HepG2 (cell line): ENCODE measurements around the gene UBE2C. TPM values are rescaled to one million over a fixed set of nuclear protein-coding genes. Genes with fewer than 3 reads are reported as not detected.
A peak's percentile ranks its signal among the peaks of the same experiment; 100 is the strongest.

Source experiments
- ATAC-seq: fragments of 200-7000 bp; cut with Tn5 transposase; 3 replicates; pipeline ENCODE4 v1.9.1; 2020; ENCODE audit warnings: mild to moderate bottlenecking, moderate library complexity
- BruUV-seq: library from RNA; stranded (reverse); fragments of 400-500 nt; replicated peaks from 2 replicates; lab custom pipeline; 2021; lab: Mats Ljungman, UMichigan
- CTCF ChIA-PET: fragments of 300-600 bp; formaldehyde crosslinking; extraction: SDS; loops from one replicate; lab custom pipeline; 2021; ENCODE audit warnings: low total read pairs, inconsistent platforms, low intra/inter-chr PET ratio; lab: Yijun Ruan, JAX
- POLR2A ChIA-PET: fragments of 350-600 bp; sonication (Branson Sonifier 250); formaldehyde crosslinking; loops from one replicate; lab custom pipeline; 2020; ENCODE audit warnings: antibody characterized with exemption, inconsistent platforms; lab: Yijun Ruan, JAX
- DNase-seq: peaks from one replicate; pipeline ENCODE4 v3.0.0-alpha.2; 2015; ENCODE audit warnings: low spot score
- FAIRE-seq: peaks from 3 replicates; lab custom pipeline; 2011; peaks lifted over from hg19 to GRCh38; lab: Jason Lieb, UNC
- H2AFZ ChIP-seq: one replicate; pipeline ENCODE4 v1.6.1; 2011; ENCODE audit warnings: low read length, inconsistent platforms
- H3K27ac ChIP-seq: fragments of 300-600 bp; 3 replicates; pipeline ENCODE4 v1.8.0; 2011; ENCODE audit warnings: mixed run types, mild to moderate bottlenecking, mixed read lengths, low read length, inconsistent platforms; ENCODE audit not compliant: insufficient read depth; ENCODE audit errors: extremely low read length
- H3K27me3 ChIP-seq, 2 experiments: fragments of 200-600 bp in 1 of 2; 2 replicates in 1 of 2; 3 replicates in 1 of 2; pipeline versions ENCODE4 v1.6.0 to v1.8.0; 2011; ENCODE audit warnings: low read length in 2 of 2, mild to moderate bottlenecking in 2 of 2, moderate library complexity in 2 of 2, inconsistent platforms in 1 of 2; ENCODE audit not compliant: insufficient read depth in 2 of 2, control insufficient read depth in 1 of 2
- H3K36me3 ChIP-seq, 2 experiments: fragments of 200-600 bp in 1 of 2; replicated peaks in 1 of 2; 2 replicates in 1 of 2; 3 replicates in 1 of 2; pipeline versions ENCODE4 v1.5.1 to v1.8.0; 2011; ENCODE audit warnings: low read length in 2 of 2, inconsistent platforms in 1 of 2; ENCODE audit not compliant: insufficient read depth in 2 of 2, control insufficient read depth in 1 of 2
- H3K4me1 ChIP-seq: 2 replicates; pipeline ENCODE4 v1.5.1; 2012; ENCODE audit warnings: low read length, inconsistent platforms; ENCODE audit not compliant: insufficient read depth
- H3K4me2 ChIP-seq: 2 replicates; pipeline ENCODE4 v1.6.0; 2011; ENCODE audit warnings: low read depth, low read length, inconsistent platforms
- H3K4me3 ChIP-seq, 3 experiments: fragments of 200-600 bp in 1 of 3; sonication (generic), shearing (Covaris generic) in 1 of 3; replicated peaks in 1 of 3; 2 replicates each; pipeline ENCODE4 v1.5.1; 2011 to 2016; ENCODE audit warnings: low read length in 3 of 3, inconsistent platforms in 2 of 3, low read depth in 2 of 3, mild to moderate bottlenecking in 2 of 3, control low read depth in 1 of 3, mixed read lengths in 1 of 3; ENCODE audit not compliant: insufficient read depth in 1 of 3
- H3K79me2 ChIP-seq: one replicate; pipeline ENCODE4 v1.6.1; 2011; ENCODE audit warnings: low read length, inconsistent platforms; ENCODE audit not compliant: insufficient read depth
- H3K9ac ChIP-seq: 2 replicates; pipeline ENCODE4 v1.6.0; 2011; ENCODE audit warnings: mild to moderate bottlenecking, low read depth, low read length, inconsistent platforms; ENCODE audit not compliant: insufficient read depth
- H3K9me3 ChIP-seq: 2 replicates; pipeline ENCODE4 v1.5.1; 2012; ENCODE audit warnings: mild to moderate bottlenecking, low read length
- H4K20me1 ChIP-seq: 2 replicates; pipeline ENCODE4 v1.6.0; 2011; ENCODE audit warnings: inconsistent platforms, mild to moderate bottlenecking, low read length, moderate library complexity; ENCODE audit not compliant: insufficient read depth
- AGO1 ChIP-seq: fragments of 200-400 bp; formaldehyde crosslinking; IDR thresholded peaks from 2 replicates; pipeline ENCODE4 v1.6.1; 2017; ENCODE audit warnings: mild to moderate bottlenecking, low read depth, low read length, moderate library complexity; ENCODE audit not compliant: poor library complexity, severe bottlenecking
- AGO2 ChIP-seq: fragments of 200-400 bp; formaldehyde crosslinking; optimal IDR thresholded peaks from 2 replicates; pipeline ENCODE3; 2017; ENCODE audit warnings: mild to moderate bottlenecking, low read depth, low read length, moderate library complexity
- BORCS8-MEF2B ChIP-seq: sonication (generic); formaldehyde crosslinking; IDR thresholded peaks from 2 replicates; pipeline ENCODE4 v1.8.0; 2022; ENCODE audit warnings: mild to moderate bottlenecking, missing genetic modification reagents
- HOXD1 ChIP-seq: sonication (generic); formaldehyde crosslinking; IDR thresholded peaks from 2 replicates; pipeline ENCODE4 v1.5.0; 2020; ENCODE audit warnings: missing genetic modification reagents
- NFIB ChIP-seq: sonication (generic); formaldehyde crosslinking; IDR thresholded peaks from 2 replicates; pipeline ENCODE4 v1.9.0; 2021; ENCODE audit warnings: missing genetic modification reagents, mild to moderate bottlenecking, borderline replicate concordance
- POLR2A ChIP-seq, 2 experiments: IDR thresholded peaks; 2 replicates each; pipeline ENCODE4 v1.6.1; 2011; ENCODE audit warnings: low read depth in 2 of 2, low read length in 2 of 2, mild to moderate bottlenecking in 1 of 2, moderate library complexity in 1 of 2; ENCODE audit not compliant: insufficient read depth in 1 of 2
- RBM22 ChIP-seq: fragments of 200-400 bp; formaldehyde crosslinking; optimal IDR thresholded peaks from 2 replicates; pipeline ENCODE3; 2017; ENCODE audit warnings: mild to moderate bottlenecking, low read length, moderate library complexity
- ZKSCAN1 ChIP-seq: fragments of 150-350 bp; IDR thresholded peaks from 2 replicates; pipeline ENCODE4 v1.6.1; 2014; ENCODE audit warnings: low read length
- ZNF44 ChIP-seq: sonication (generic); formaldehyde crosslinking; IDR thresholded peaks from 2 replicates; pipeline ENCODE4 v1.5.1; 2020; ENCODE audit warnings: mild to moderate bottlenecking, missing genetic modification reagents
- ZNF567 ChIP-seq: sonication (generic); formaldehyde crosslinking; IDR thresholded peaks from 2 replicates; pipeline ENCODE4 v1.8.1; 2023; ENCODE audit warnings: mild to moderate bottlenecking, missing genetic modification reagents, borderline replicate concordance
- WGBS: methylation state at CpG from one replicate; pipeline ENCODE4 v1.1.6; 2017; ENCODE audit warnings: low lambda C conversion rate; 5-methylcytosine and 5-hydroxymethylcytosine counted together
- in situ Hi-C: cut with HindIII; loops from 2 replicates; pipeline ENCODE4 v1.10.0; 2017; ENCODE audit warnings: low pct_unique_long_range_greater_than_20kb; ENCODE audit not compliant: extremely low pct_ligation_motif_present
- intact Hi-C: fragments of 100-400 bp; cut with micrococcal nuclease; formaldehyde crosslinking; loops from one replicate; pipeline ENCODE4 v1.10.0; 2022; ENCODE audit not compliant: unreplicated experiment
- polyA plus RNA-seq, 8 experiments: library from polyadenylated mRNA; depleted of rRNA in 3 of 8; stranded (reverse) in 7 of 8; unstranded in 1 of 8; fragments of >200 nt; fragmentation: Illumina TruSeq in 4 of 8; extraction: Trizol in 4 of 8; gene quantifications; 2 replicates each; pipeline versions ENCODE4 v1.2.1 to v1.2.3, GENCODE V29; 2011 to 2016; ENCODE audit warnings: low read depth in 4 of 8, missing spikeins in 1 of 8, mixed read lengths in 1 of 8; ENCODE audit not compliant: insufficient read depth in 1 of 8
- total RNA-seq, 5 experiments: library from RNA; depleted of rRNA; stranded (reverse); fragments of >200 nt; fragmentation: Illumina TruSeq; extraction: Trizol; gene quantifications; 2 replicates each; pipeline ENCODE4 v1.2.3, GENCODE V29; 2016; ENCODE audit warnings: low read depth in 1 of 5
- TF ChIP-seq, protein P1 (sequence below): sonication (generic); formaldehyde crosslinking; IDR thresholded peaks from 2 replicates; pipeline ENCODE4 v1.9.0; 2021; ENCODE audit warnings: missing genetic modification reagents, mild to moderate bottlenecking, borderline replicate concordance
- TF ChIP-seq, protein P2 (sequence below): sonication (generic); formaldehyde crosslinking; IDR thresholded peaks from 2 replicates; pipeline ENCODE4 v1.5.1; 2020; ENCODE audit warnings: mild to moderate bottlenecking, missing genetic modification reagents, moderate library complexity
- TF ChIP-seq, protein P3 (sequence below): sonication (generic); formaldehyde crosslinking; conservative IDR thresholded peaks from 2 replicates; pipeline ENCODE4 v1.8.1; 2023; ENCODE audit warnings: missing genetic modification reagents
- TF ChIP-seq, protein P4 (sequence below): sonication (generic); formaldehyde crosslinking; IDR thresholded peaks from 2 replicates; pipeline ENCODE4 v1.5.0; 2020; ENCODE audit warnings: missing genetic modification reagents, mild to moderate bottlenecking, borderline replicate concordance

The UBE2C gene
- total and polyA plus RNA-seq, 2 of the 13 experiments (the other 11 are each of a cell fraction or from before 2014, with no cell fraction given): 100 to 123 TPM

DNA sequence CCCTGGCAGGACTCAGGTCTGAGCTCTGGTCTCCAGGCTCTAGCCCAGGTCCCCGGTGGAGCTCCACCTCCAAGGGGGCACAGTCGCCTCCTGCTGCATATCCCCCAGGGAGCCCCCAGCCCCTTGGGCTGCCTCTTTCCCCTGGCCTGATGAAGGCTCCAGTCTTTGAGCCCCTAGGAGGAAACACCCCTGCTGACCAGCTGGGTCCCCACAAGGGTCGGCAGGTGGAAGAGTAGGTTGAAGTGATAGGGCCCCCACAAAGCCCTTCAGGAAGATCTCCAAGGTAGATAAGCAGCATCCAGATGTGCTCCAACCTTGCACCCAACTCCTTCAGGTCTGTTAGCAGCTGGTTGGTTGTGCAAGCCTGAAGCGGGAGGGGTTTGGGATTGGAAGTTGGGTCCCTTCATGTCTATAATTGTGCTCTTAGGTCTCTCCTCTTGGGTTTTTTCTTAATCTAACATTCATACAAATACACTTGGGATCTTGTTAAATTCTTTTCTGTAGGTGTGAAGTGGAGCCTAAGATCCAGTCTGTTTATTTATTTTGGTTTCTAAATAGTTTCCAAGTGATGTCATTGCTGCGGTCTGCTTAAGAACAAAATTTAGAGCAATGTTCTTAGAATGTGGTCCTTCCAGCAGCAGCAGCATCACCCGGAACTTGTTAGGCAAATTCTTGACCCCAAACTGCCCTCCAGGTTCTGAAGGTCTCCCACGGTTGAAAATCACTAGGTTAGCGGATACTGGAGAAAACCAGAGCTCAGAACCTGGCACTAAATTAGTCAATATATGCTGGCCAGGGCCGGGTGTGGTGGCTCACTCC lies 5.1 kb downstream of the UBE2C start:
- ChIA-PET CTCF (no interaction called here), POLR2A (interaction anchor here (1.0 to 1.3 kb wide), 3 partner anchors 8 to 116 kb away, joined by 3 to 4 read pairs (median 3); partner anchors contain the start of genes DNTTIP1, PCIF1 and WFDC3)
- Histone ChIP-seq H3K4me2 (no peak overlapping the region), H3K4me3 (no peak overlapping the region), H3K27ac (no peak overlapping the region), H3K4me1 (peaks cover 36% of the 10 kb centered on the region), H3K9ac (no peak overlapping the region), H2AFZ (no peak overlapping the region), H3K79me2 (peaks cover 15% of the 10 kb centered on the region), H3K27me3 (no peaks in the 10 kb centered on the region), H3K9me3 (no peaks in the 10 kb centered on the region), H3K36me3 (peaks cover 4 to 10% of the 10 kb centered on the region in 2 experiments), H4K20me1 (no peaks in the 10 kb centered on the region)
- no peak for DNase-seq
- in situ Hi-C loops (no loop called here), intact Hi-C loops (no loop called here)
- no peak for ATAC-seq
- FAIRE-seq: no peak
- no TSS peak for BruUV-seq
- 83% methylated on average over 9 of the region's 9 CpGs for WGBS
- TF ChIP-seq, protein P1, sequence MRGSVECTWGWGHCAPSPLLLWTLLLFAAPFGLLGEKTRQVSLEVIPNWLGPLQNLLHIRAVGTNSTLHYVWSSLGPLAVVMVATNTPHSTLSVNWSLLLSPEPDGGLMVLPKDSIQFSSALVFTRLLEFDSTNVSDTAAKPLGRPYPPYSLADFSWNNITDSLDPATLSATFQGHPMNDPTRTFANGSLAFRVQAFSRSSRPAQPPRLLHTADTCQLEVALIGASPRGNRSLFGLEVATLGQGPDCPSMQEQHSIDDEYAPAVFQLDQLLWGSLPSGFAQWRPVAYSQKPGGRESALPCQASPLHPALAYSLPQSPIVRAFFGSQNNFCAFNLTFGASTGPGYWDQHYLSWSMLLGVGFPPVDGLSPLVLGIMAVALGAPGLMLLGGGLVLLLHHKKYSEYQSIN: no peak
- TF ChIP-seq RBM22: peak; percentile 54
- TF ChIP-seq BORCS8-MEF2B (CRISPR knock-in tag): no peak
- TF ChIP-seq, protein P2, sequence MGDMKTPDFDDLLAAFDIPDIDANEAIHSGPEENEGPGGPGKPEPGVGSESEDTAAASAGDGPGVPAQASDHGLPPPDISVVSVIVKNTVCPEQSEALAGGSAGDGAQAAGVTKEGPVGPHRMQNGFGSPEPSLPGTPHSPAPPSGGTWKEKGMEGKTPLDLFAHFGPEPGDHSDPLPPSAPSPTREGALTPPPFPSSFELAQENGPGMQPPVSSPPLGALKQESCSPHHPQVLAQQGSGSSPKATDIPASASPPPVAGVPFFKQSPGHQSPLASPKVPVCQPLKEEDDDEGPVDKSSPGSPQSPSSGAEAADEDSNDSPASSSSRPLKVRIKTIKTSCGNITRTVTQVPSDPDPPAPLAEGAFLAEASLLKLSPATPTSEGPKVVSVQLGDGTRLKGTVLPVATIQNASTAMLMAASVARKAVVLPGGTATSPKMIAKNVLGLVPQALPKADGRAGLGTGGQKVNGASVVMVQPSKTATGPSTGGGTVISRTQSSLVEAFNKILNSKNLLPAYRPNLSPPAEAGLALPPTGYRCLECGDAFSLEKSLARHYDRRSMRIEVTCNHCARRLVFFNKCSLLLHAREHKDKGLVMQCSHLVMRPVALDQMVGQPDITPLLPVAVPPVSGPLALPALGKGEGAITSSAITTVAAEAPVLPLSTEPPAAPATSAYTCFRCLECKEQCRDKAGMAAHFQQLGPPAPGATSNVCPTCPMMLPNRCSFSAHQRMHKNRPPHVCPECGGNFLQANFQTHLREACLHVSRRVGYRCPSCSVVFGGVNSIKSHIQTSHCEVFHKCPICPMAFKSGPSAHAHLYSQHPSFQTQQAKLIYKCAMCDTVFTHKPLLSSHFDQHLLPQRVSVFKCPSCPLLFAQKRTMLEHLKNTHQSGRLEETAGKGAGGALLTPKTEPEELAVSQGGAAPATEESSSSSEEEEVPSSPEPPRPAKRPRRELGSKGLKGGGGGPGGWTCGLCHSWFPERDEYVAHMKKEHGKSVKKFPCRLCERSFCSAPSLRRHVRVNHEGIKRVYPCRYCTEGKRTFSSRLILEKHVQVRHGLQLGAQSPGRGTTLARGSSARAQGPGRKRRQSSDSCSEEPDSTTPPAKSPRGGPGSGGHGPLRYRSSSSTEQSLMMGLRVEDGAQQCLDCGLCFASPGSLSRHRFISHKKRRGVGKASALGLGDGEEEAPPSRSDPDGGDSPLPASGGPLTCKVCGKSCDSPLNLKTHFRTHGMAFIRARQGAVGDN: no peak
- peak; percentile 79 for TF ChIP-seq AGO2
- TF ChIP-seq, protein P3, sequence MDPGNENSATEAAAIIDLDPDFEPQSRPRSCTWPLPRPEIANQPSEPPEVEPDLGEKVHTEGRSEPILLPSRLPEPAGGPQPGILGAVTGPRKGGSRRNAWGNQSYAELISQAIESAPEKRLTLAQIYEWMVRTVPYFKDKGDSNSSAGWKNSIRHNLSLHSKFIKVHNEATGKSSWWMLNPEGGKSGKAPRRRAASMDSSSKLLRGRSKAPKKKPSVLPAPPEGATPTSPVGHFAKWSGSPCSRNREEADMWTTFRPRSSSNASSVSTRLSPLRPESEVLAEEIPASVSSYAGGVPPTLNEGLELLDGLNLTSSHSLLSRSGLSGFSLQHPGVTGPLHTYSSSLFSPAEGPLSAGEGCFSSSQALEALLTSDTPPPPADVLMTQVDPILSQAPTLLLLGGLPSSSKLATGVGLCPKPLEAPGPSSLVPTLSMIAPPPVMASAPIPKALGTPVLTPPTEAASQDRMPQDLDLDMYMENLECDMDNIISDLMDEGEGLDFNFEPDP (CRISPR knock-in tag): no peak
- TF ChIP-seq ZNF567 (CRISPR knock-in tag): no peak
- TF ChIP-seq HOXD1: 0 out of 2 replicates have a peak, but pooled peaks have one; percentile 23
- no peak for TF ChIP-seq NFIB (CRISPR knock-in tag)
- no peak for TF ChIP-seq ZKSCAN1
- TF ChIP-seq POLR2A (IDR thresholded peaks at IDR 0.05; ENCODE audit: insufficient read depth in 1 of 2, low read depth in 2 of 2, low read length in 2 of 2): peak in 1 of 2 experiments; percentile 34; a peak in 1 of 4 replicates
- TF ChIP-seq ZNF44 (CRISPR knock-in tag): no peak
- no peak for TF ChIP-seq AGO1
- TF ChIP-seq, protein P4, sequence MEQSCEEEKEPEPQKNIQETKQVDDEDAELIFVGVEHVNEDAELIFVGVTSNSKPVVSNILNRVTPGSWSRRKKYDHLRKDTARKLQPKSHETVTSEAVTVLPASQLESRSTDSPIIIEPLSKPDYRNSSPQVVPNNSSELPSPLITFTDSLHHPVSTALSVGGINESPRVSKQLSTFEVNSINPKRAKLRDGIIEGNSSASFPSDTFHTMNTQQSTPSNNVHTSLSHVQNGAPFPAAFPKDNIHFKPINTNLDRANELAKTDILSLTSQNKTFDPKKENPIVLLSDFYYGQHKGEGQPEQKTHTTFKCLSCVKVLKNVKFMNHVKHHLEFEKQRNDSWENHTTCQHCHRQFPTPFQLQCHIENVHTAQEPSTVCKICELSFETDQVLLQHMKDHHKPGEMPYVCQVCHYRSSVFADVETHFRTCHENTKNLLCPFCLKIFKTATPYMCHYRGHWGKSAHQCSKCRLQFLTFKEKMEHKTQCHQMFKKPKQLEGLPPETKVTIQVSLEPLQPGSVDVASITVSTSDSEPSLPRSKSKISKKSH (CRISPR knock-in tag): 0 out of 2 replicates have a peak, but pooled peaks have one; percentile 24
